ENCODE measurements around the gene RNF213.

Gene RNF213

GRCh38 chr17:80421381-80422090 is 160.9 kb downstream of the RNF213 start:
- no peak for ATAC-seq

DNA sequence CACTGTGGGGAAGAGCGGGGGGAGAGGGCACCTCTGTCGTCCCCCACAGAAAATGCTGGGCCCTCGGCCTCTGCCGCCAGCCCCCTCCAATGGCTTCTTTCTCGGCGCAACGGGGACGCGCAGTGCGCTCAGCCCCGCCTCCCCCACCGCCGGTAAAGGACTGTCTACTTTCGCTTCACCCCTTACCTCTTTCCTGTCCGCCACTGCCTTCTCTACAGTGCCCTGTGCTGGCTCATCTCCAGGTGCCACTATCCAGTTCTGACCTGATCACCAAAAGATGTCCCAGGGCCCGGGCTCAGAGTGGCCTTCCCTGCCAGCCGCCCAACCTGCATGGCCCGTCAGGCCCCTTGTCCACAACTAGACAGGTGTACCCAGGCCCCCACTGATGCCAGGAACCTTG is 161.6 kb downstream of the RNF213 start:
- ATAC-seq, result no peak

DNA sequence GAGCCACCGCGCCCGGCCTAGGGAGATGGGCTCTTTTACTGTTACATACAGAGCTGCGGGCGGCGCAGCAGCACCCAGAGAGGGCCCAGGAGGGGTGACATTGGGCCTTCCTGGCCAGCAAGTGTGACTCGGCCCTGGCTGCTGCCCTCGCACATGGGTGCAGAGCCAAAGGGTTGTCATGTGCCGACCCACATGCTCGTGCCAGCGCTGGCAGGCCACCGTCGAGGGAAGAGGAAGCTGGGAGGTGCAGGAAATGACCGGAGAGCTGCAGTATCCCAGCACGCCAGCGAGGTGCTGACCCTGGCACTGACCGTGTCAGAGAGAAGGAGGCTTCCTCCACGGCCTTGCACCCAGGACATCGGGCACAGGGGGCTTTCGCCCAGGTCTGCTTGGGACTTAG is 162.3 kb downstream of the RNF213 start:
- ATAC-seq, result no peak

DNA sequence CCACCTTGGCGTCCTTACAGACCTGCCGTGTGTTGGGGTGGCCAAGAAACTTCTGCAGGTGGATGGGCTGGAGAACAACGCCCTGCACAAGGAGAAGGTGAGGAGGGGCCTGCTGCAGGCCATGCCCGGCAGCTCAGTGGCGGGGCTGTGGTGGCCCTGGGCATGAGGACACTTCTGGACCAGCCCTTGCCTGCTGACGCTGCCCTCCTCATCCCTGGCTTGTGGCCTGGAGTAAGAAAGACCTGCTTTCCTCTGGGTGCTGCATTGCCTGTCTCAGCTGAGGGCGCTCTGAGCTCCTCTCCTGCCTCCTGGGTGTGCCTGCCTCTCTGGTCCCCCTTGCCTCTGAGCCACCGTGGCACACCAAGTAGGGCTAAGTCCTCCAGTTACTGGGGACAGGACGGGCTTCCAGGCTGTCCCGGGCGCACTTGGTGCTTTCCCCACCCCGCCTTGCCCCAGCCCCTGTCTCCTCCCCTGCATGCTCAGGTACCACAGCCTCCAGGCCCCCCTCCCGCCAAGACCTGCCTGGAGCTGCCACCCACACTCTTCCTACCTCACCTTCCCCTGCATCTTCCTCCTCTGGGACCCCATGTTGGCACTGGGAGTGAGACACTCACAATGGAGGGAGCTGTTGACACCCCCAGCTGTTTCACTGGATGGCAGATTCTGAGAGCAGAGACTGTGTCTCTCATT is 163.0 kb downstream of the RNF213 start:
- no peak for ATAC-seq

- no peak for ATAC-seq
Measured at GRCh38 chr17:80424261-80424660, 163.6 kb downstream of the RNF213 start.

GRCh38 chr17:80424878-80425765 is 164.5 kb downstream of the RNF213 start:
- no peak for ATAC-seq

DNA sequence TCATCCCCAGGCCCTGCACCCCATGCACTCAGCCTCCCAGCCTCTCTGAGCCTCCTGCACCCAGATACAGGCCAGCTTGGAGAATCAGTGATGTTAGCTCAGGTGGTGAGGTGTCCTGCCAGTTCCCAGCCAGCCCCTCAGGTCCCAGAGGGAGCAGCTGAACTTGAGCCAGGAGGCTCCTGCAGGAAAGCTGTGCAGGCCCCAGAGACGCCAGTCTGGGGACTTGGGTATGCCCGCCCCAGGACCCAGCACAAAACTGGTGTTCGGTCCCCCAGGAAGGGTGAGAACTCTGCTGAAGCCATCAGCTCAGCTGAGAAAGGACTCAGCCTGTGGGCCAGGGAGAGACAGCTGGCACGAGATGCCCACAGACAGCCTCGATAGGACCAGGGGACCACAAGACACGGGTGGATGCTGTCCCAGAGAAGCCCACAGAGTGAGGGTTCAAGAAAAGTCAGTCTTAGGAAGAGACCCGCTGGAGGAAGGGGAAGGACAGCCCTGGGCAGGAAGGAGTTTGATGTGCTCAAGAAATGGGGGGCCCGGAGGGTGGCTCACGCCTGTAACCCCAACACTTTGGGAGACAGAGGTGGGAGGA is 165.3 kb downstream of the RNF213 start:
- ATAC-seq, result no peak

DNA sequence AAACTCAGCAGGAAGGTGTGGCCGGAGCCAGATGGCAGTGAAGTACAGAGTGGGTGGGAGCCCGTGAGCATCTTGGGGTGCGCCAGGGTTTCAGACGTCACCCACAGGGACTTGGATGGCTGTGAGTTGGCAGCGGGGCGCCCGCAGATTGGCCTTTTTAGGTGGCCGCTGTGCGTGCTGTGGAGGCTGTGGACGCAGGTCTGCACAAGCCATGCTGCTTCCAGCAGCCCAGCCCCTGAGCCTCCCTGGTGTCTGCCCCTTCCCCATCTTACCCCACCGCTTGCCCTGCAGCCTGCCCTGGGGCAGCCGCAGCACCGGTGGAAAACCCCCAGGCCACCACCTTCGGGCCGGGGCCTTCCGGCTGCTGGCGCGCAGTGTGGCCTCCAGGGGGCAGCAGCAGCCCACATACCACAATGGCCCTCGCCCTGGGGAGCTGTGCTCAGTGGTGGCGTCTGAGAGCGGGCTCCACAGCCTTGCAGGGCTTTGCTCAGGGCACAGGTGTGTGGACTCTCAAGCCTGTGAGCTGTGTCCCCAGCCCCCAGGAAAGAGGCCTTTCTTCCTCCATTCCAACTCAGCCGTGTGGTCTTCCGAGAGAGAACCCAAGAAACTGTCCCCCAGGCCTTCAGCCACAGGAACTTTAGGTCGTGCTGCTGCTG is 166.1 kb downstream of the RNF213 start:
- ATAC-seq, result peak; percentile 98 to 99

DNA sequence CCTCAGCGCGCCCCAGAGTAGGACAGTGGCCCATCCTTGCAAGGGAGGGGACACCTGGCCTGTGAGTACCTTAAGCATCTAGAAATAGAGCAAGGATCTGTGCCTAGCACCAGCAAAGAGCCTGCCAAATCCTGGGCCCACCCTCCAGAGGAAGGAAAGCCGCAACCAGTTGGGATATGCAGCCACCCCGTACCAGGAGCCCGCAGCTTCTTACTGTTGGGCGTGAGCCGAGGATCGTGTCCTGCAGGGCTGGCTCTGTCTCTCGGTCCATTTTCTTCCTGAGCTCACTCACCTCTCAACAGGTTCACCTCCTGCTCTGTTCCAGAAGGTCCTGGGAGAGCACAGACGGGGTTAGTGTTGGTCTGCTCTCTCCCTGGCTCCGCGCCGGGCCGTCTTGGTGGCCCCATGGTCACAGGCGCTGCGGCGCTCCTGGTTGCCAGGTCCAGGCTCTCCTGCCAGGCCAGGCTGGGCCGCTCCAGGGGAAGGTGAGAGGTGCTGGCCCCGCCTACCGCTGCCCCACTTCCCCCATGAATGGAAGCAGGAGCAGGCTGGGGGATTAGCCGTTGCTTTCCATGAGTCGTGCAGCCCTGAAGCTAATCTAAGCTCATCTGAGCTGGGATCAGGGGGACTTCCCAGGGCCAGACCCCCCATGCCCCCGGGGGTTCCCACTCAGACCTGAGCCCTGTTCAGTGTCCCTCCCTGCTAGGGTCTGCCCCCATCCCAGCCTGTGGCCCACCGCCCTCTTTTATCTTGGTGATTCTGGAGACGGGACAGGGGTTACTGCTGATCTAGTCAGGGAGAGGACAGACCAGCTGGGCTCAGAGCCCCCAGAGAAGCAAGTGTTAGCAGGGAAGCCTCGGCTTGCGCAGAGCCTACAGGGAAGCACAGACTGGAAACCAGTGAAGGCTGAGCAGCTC is 167.0 kb downstream of the RNF213 start:
- no peak for ATAC-seq

GRCh38 chr17:80428363-80428762 is 167.7 kb downstream of the RNF213 start:
- no peak for ATAC-seq

DNA sequence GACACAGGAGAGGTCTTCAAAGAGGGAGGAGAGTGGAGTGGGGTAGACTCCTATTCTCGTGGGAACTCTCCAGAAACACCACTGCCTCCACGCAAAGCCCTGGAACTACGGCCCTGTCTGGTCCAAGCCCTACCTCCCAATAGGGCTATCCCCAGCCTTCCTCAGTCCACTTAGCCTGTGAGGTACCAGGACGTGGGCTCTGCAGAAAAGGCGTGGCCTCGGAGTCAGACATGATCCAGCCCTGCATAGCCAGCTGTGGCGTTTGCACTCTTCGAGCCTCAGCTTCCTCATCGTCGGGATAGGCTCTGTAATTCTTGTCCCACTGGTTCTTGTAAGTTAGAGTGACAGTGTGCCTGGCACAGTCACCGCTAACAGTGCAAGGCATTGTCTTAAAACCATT is 168.1 kb downstream of the RNF213 start:
- ATAC-seq, result no peak

DNA sequence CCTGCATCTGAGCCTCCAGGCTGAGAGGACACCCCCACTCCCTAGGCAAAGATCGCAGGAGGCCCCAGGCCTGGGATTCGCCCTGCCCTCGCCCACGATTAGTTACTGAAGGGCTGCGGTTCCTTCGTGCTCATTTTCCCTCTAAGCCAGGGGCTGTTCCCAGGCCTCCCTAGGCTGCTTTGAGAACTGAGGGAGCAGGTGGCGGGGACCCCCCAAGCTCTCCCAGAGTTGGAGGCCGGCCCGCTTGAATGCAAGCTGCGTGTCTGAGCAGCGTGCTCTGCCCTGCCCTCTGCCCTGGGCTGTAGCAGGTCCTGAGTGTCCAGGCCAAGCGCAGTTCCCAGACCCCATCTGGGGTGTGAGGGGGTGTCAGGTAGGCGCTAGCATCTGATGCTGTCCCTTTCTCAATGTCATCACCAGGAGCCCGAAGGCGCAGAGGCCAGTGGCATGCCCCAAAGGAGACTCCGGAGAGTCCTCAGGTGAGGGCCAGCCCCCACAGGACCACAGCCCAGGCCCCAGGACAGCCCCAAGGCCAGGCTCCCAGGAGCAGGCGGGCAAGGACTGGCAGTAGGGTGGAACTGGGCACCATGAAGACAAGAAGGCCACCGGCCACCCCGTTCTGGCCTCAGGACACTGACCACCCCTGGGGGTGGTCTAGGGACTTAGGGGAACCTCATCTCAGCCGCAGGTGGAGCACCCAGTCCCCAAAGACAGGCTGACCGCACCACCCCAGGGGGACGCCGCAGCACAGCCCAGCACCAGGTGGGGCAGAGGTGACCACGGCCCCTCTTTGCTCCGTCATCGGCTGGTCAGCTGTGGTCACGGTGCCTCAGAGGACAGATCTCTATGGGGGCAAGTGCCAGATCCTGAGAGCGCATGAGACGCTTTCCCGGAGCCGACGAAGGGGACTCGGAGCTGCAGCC is 169.0 kb downstream of the RNF213 start:
- no peak for ATAC-seq

GRCh38 chr17:80430446-80431245 is 170.0 kb downstream of the RNF213 start:
- no peak for ATAC-seq

DNA sequence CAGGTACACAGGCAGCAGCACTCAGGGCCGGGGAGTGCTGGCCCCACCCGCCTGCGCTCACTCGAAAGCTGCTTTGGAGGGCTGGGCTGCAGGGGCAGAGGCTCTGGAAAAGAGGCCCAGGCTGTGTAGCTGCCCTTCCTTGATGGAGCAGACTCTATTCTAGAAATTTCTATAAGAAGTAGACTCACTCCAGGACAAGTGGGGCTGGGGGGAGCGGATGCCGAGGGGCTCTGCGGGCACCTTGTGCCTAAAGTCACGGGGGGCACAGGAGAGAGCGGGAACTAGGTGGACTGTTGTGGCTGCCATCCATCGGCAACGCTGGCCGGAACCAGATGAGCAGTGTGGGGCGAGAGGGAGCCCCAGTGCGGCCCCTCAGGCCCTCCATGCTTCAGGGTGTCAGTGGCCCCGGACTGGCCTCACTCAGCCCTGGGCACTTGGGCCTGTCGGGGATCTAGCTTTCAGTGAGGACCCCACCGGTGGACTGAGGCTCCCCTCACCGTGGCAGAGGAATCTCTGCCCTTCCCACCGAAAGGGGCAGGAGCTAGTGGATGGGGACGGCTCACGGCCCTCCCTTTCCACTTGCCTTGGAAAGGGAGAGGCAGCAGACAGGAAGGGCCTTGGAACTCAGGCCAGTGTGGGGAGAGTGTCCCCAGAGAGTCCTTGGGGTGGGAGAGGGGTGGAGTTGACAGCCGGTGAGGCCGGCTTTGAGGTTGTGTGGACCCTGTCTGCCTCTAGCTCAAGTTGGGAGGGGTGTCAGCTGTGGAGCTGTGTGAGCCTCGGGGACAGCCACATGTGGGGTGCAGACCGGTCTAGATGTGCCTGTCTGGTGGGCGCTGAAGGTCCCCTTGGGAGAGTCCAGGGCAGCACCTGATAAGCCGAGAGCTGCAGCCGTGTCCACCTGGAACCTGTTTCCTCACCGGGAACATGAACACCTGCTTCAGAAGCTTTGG is 170.9 kb downstream of the RNF213 start:
- ATAC-seq, result no peak

DNA sequence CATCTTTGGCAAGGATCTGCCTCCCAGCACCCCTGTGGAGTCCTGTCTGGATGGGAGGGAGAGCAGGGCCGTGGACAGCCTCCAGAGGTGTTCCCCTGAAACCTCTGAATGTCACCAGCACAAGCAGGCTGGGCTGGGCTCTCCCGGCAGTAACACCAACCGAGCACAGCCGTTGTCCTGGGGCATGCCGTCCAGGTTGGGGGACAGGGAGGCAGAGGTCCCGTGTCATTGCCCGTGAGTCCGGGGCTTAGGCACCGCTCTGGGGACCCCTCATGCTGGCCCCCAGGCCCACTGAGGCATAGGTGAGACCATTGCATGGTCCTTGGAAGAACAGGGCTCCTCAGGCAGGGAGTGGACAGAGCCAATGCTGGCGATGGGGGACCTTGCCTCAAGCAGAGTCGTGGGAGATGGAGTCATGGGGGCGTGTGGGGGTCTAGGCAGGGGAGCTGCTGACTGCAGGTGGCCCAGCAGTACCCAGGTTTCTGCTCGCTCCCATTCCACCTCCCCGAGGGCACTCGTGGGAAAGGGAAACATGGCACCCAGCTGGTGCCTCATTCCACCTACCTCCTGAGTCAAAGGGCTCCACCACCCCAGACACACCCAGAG is 171.8 kb downstream of the RNF213 start:
- no peak for ATAC-seq

DNA sequence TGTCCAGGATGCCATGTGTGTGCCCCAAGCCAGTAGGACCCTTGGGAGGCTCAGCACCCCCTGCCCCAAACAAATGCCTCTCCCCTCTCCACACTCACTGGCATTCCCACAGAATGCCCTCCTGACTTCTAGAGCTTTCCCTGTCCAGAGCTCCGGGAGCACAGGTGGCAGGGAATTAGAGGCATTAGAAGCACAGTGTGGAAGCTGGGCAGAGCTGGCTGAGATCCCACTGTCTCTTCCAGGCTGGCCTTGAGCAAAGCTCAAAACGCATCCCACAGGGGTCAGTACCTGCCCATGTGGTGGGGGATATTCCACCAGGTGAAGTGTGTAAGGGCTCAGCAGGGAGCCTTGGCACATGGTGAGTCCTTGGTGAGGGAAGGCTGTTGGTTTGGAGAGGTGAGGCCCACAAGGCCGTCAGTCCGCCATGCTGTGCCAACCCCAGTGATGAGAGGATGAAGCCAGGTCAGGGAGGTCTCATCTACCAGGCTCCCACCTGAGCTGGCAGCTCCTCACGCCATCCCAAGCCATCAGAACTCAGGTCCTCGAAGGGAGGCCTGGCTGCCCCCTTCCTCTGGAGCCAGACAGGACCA is 172.4 kb downstream of the RNF213 start:
- no peak for ATAC-seq

DNA sequence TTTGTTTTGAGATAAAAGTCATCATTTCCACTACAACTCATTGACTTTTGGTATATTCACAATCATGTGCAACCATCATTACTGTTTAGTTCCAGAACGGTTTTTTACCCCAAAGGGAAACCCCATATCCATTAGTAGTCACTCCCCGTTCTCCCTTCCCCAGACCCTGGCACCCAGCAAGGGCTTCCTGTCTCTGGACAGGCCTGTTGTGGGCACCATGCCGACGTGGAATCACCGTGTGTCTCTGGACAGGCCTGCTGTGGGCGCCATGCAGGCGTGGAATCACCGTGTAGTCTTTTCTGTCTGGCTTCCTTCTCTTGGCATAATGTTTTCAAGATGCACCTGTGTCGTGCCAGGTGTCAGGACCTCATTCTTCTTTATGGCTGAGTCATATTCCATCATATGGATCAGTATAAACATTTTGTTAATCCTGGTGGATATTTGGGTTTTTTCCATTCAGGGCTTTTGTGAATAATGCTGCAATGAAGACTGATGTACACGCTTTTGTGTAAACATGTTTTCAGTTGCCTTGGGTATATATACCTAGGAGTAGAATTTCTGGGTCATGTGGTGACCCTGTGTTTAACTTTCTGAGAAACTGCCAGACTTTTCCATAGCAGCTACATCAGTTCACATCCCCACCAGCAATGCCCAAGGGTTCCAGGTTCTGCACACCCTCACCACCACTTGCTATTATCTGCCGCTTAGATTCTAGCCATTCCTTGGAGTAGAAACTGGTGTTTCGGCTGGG is 173.4 kb downstream of the RNF213 start:
- no peak for ATAC-seq

All from activated CD4-positive, CD25-positive, alpha-beta regulatory T cell treated with anti-CD3 and anti-CD28 coated beads, Interleukin-2, amount 50 U/mL, for 24 hours (primary cell).